Upper lobe of left lung (tissue), 6 donors: Measurements from ENCODE around the gene TAF11L5. TPM values are rescaled to one million over a fixed set of nuclear protein-coding genes. Genes with fewer than 3 reads are reported as not detected.
"Not testable (repeated sequence)": the region's sequence is repeated elsewhere in the genome, so short reads cannot be mapped to it uniquely, and the experiment has no call there.

Source experiments
- ATAC-seq, 2 donors: fragments of 200-7000 bp; cut with Tn5 transposase; one replicate each; pipeline ENCODE4 v1.9.1; 2022; ENCODE audit warnings: mild to moderate bottlenecking in 2 of 2, moderate library complexity in 2 of 2; ENCODE audit not compliant: low FRiP score in 2 of 2
- DNase-seq, 2 donors: peaks; one replicate each; pipeline ENCODE4 v3.0.0-alpha.2; 2019 to 2020
- H3K27ac ChIP-seq, 4 donors: fragments of 200-600 bp; sonication (generic); one replicate each; pipeline ENCODE4 v1.5.1; 2016 to 2019
- H3K27me3 ChIP-seq, 4 donors: fragments of 200-600 bp; sonication (generic); one replicate each; pipeline ENCODE4 v1.5.1; 2017 to 2019
- H3K36me3 ChIP-seq, 4 donors: fragments of 200-600 bp; sonication (generic); one replicate each; pipeline ENCODE4 v1.5.1; 2016 to 2019
- H3K4me1 ChIP-seq, 4 donors: fragments of 200-600 bp; sonication (generic); one replicate each; pipeline ENCODE4 v1.5.1; 2018 to 2019
- H3K4me3 ChIP-seq, 4 donors: fragments of 200-600 bp; sonication (generic); one replicate each; pipeline ENCODE4 v1.5.1; 2017 to 2019; ENCODE audit warnings: mild to moderate bottlenecking in 2 of 4, moderate library complexity in 1 of 4
- H3K9me3 ChIP-seq, 4 donors: fragments of 200-600 bp; sonication (generic); one replicate each; pipeline ENCODE4 v1.5.1; 2018 to 2019
- WGBS, 2 donors: methylation state at CpG; one replicate each; pipeline ENCODE4 v1.1.5; 2017 to 2018; 5-methylcytosine and 5-hydroxymethylcytosine counted together
- small RNA-seq, 4 donors: library from RNA; depleted of rRNA; stranded (forward); fragments of <200 nt; gene quantifications; one replicate each; pipeline ENCODE3, GENCODE V24; 2016
- total RNA-seq, 6 donors: library from RNA; depleted of rRNA in 4 of 6; stranded (reverse); fragments of >200 nt in 4 of 6; gene quantifications; one replicate each; pipeline versions ENCODE4 v1.1.0 to v1.2.1, GENCODE V29; 2016 to 2021
- donor health status: DM: no; HTN: no; CAD: no; lungs with moderate emphysema.
- donor health status: DM: no; HTN: yes; CAD: no; lungs with severe emphysema.

The TAF11L5 gene
- total RNA-seq, 6 donors from 2014 or later = not detected

GRCh38 chr5:17521501-17521900 is 3.5 kb upstream of the TAF11L5 start, which contains the start of gene TAF11L4:
Gene TAF11L4 (plus strand): TSS chr5:17521801.
- DNase-seq, H3K4me1 ChIP-seq, ATAC-seq, H3K27me3 ChIP-seq, H3K9me3 ChIP-seq, H3K27ac ChIP-seq, H3K4me3 ChIP-seq, H3K36me3 ChIP-seq: not testable (repeated sequence)
- no CpG with 5 or more reads among the region's 15 CpGs for WGBS, 2 donors

- DNase-seq = peak in 1 of 2 donors; percentile 36
- 91 to 93% methylated on average over 13 to 16 of the region's 17 CpGs for WGBS, 2 donors
Measured at GRCh38 chr5:17526504-17526903, 1.5 kb downstream of the TAF11L5 start.

GRCh38 chr5:17528369-17528768 is 3.3 kb downstream of the TAF11L5 start, which contains the start of gene TAF11L6:
Gene TAF11L6 (plus strand): TSS chr5:17528669.
- WGBS, 2 donors = no CpG with 5 or more reads among the region's 15 CpGs
- H3K36me3 ChIP-seq, H3K9me3 ChIP-seq, H3K4me3 ChIP-seq, ATAC-seq, H3K4me1 ChIP-seq, DNase-seq, H3K27ac ChIP-seq, H3K27me3 ChIP-seq: not testable (repeated sequence)

More at GRCh38 chr5:17526504-17526903, 1.5 kb downstream of the TAF11L5 start:
- not testable (repeated sequence) for ATAC-seq, H3K36me3 ChIP-seq, H3K4me1 ChIP-seq, H3K9me3 ChIP-seq, H3K4me3 ChIP-seq, H3K27ac ChIP-seq, H3K27me3 ChIP-seq

Small RNA genes lying within 50 kb of the gene (small RNA-seq; reads per million reads assigned to genes)
- gene AC106774.3 = 0 reads per million in 4 donors

Other genes starting within 250 kb of the TAF11L5 start
- gene TAF11L2, start 27.0 kb upstream of the TAF11L5 start, total RNA-seq = not detected
- not detected for gene TAF11L3, start 6.9 kb upstream of the TAF11L5 start, total RNA-seq
- gene TAF11L4, start 3.4 kb upstream of the TAF11L5 start, total RNA-seq = not detected
- gene TAF11L6, start 3.4 kb downstream of the TAF11L5 start, total RNA-seq = not detected
- gene TAF11L7, start 60.5 kb downstream of the TAF11L5 start, total RNA-seq = not detected
- not detected for gene TAF11L8, start 65.7 kb downstream of the TAF11L5 start, total RNA-seq
- gene TAF11L9, start 69.2 kb downstream of the TAF11L5 start, total RNA-seq = not detected
- gene TAF11L10, start 72.6 kb downstream of the TAF11L5 start, total RNA-seq = not detected
- not detected for gene TAF11L11, start 78.9 kb downstream of the TAF11L5 start, total RNA-seq
- not detected for gene TAF11L12, start 85.2 kb downstream of the TAF11L5 start, total RNA-seq
- gene TAF11L13, start 106.9 kb downstream of the TAF11L5 start, total RNA-seq = not detected
- not detected for gene TAF11L14, start 109.2 kb downstream of the TAF11L5 start, total RNA-seq